Renal pelvis (tissue), 4 donors: Measurements from ENCODE around the gene ANAPC1. TPM values are rescaled to one million over a fixed set of nuclear protein-coding genes. Genes with fewer than 3 reads are reported as not detected.
"Not testable (repeated sequence)": the region's sequence is repeated elsewhere in the genome, so short reads cannot be mapped to it uniquely, and the experiment has no call there.

ENCODE experiments used
- DNase-seq: peaks from one replicate; pipeline ENCODE4 v3.0.0-alpha.2; 2013
- polyA plus RNA-seq, 3 donors: library from polyadenylated mRNA; unstranded; fragments of 120-200 nt; gene quantifications; one replicate each; pipeline ENCODE4 v1.2.1, GENCODE V29; 2013; ENCODE audit not compliant: insufficient read length in 3 of 3

The ANAPC1 gene
- polyA plus RNA-seq, 3 donors = 31.6 to 37.7 (median 34.6) TPM

- not testable (repeated sequence) for DNase-seq
These were observed 136.4 kb downstream of the ANAPC1 start for GRCh38 chr2:111747410-111748115.

GRCh38 chr2:111744751-111745150 lies 139.2 kb downstream of the ANAPC1 start:
- not testable (repeated sequence) for DNase-seq

GRCh38 chr2:111741517-111741916 lies 142.5 kb downstream of the ANAPC1 start:
- not testable (repeated sequence) for DNase-seq

- peak; percentile 28 for DNase-seq
These were observed 147.9 kb downstream of the ANAPC1 start for GRCh38 chr2:111735838-111736721.

- DNase-seq = not testable (repeated sequence)
These were observed 148.6 kb downstream of the ANAPC1 start for GRCh38 chr2:111735420-111735819.

GRCh38 chr2:111729812-111730458 lies 154.1 kb downstream of the ANAPC1 start:
- not testable (repeated sequence) for DNase-seq

GRCh38 chr2:111727611-111728110 lies 156.3 kb downstream of the ANAPC1 start:
- DNase-seq = not testable (repeated sequence)

GRCh38 chr2:111725742-111726141 lies 158.3 kb downstream of the ANAPC1 start:
- not testable (repeated sequence) for DNase-seq

GRCh38 chr2:111719610-111720009 lies 164.4 kb downstream of the ANAPC1 start:
- not testable (repeated sequence) for DNase-seq

Other genes with a start within 250 kb of the ANAPC1 start
- gene MERTK, start 14.4 kb upstream of the ANAPC1 start, polyA plus RNA-seq = 10 to 100 TPM; 18.3 to 24.4 (median 19.9) TPM
- gene TMEM87B, start 171.1 kb upstream of the ANAPC1 start, polyA plus RNA-seq = 10 to 100 TPM; 18.2 to 22.8 (median 19.9) TPM